ENCODE results near the gene DIP2A. TPM values are rescaled to one million over a fixed set of nuclear protein-coding genes. Genes with fewer than 3 reads are reported as not detected.

DIP2A gene
- total and polyA plus RNA-seq, 2 of the 13 experiments (the other 11 are each of a cell fraction or from before 2014, with no cell fraction given) = 18.5 to 37.6 TPM

DNA sequence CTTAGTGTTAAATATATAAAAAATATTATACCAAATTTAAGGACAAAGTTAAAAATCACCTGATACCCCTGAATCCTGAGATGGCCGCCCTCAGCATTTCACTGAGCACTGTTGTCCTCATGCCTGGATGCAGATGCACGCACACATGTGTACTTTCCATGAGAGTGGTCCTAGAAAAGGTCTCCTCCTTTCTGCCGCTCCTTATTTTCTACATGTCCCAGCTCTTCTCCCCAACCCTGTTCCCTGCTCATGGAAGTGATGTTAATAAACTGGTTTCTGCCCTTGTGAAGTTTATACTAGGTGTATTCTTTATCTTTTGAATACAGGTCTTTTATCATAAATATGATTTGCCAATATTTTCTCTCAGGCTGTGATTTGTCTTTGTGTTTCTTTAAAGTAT is 32.9 kb downstream of the DIP2A start (continued):
- TF ChIP-seq, protein P1, sequence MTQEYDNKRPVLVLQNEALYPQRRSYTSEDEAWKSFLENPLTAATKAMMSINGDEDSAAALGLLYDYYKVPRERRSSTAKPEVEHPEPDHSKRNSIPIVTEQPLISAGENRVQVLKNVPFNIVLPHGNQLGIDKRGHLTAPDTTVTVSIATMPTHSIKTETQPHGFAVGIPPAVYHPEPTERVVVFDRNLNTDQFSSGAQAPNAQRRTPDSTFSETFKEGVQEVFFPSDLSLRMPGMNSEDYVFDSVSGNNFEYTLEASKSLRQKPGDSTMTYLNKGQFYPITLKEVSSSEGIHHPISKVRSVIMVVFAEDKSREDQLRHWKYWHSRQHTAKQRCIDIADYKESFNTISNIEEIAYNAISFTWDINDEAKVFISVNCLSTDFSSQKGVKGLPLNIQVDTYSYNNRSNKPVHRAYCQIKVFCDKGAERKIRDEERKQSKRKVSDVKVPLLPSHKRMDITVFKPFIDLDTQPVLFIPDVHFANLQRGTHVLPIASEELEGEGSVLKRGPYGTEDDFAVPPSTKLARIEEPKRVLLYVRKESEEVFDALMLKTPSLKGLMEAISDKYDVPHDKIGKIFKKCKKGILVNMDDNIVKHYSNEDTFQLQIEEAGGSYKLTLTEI (CRISPR knock-in tag; conservative IDR thresholded peaks at IDR 0.05) = no peak
- no peak for TF ChIP-seq ZNF562 (CRISPR knock-in tag; IDR thresholded peaks at IDR 0.05; ENCODE audit: borderline replicate concordance)
- TF ChIP-seq TBP (CRISPR knock-in tag; IDR thresholded peaks at IDR 0.05) = no peak
- no peak for TF ChIP-seq NR2C2 (CRISPR knock-in tag; IDR thresholded peaks at IDR 0.05; ENCODE audit: borderline replicate concordance)
- TF ChIP-seq IRF2 (CRISPR knock-in tag; IDR thresholded peaks at IDR 0.05) = no peak
- TF ChIP-seq HNF4G (IDR thresholded peaks at IDR 0.05; ENCODE audit: borderline replicate concordance, low read depth, low read length) = no peak
- no peak for TF ChIP-seq HNF4G (CRISPR knock-in tag; IDR thresholded peaks at IDR 0.05; ENCODE audit: borderline replicate concordance, low read depth)

DNA sequence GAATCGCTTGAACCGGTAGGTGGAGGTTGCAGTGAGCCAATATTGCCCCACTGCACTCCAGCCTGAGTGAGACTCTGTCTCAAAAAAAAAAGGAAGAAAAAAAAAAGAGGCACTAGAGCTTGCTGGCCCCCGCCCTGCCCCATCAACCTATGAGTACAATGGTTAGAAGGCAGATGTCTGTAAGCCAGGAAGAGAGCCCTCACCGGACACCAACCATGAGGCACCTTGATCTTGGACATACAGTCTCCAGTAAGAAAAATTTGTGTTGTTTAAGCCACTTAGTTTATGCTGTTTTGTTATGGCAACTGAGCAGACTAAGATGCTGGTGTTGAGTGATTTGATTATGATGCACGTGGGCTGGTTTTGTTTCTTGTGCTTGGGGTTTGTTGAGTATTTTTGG is 34.2 kb downstream of the DIP2A start:
- H3K9ac ChIP-seq (ENCODE audit: insufficient read depth, low read depth, low read length) = no peak overlapping the region
- no TSS peak for BruUV-seq (replicated peaks)
- no peaks in the 10 kb centered on the region for H3K79me2 ChIP-seq (ENCODE audit: insufficient read depth, low read length)
- WGBS (ENCODE audit: low lambda C conversion rate) = 100% methylated on average over 5 of the region's 5 CpGs
- no peak overlapping the region for H3K4me2 ChIP-seq (ENCODE audit: low read depth, low read length)
- no peak overlapping the region for H3K27ac ChIP-seq (ENCODE audit: extremely low read length, insufficient read depth, low read length)
- H3K9me3 ChIP-seq (ENCODE audit: low read length) = no peaks in the 10 kb centered on the region
- POLR2A ChIA-PET = no interaction called here
- H4K20me1 ChIP-seq (ENCODE audit: insufficient read depth, low read length) = no peaks in the 10 kb centered on the region; the same call in 1 of the 2 replicates
- in situ Hi-C loops (cut with HindIII; ENCODE audit: extremely low pct_ligation_motif_present, low pct_unique_long_range_greater_than_20kb) = no loop called here
- H2AFZ ChIP-seq (ENCODE audit: low read length) = no peak overlapping the region
- no peak for DNase-seq (ENCODE audit: low spot score)
- intact Hi-C loops (cut with micrococcal nuclease; ENCODE audit: unreplicated experiment) = no loop called here
- no peak for FAIRE-seq
- H3K4me1 ChIP-seq (ENCODE audit: insufficient read depth, low read length) = no peaks in the 10 kb centered on the region
- H3K36me3 ChIP-seq (replicated peaks in 1 of 2; ENCODE audit: control insufficient read depth in 1 of 2, insufficient read depth in 2 of 2, low read length in 2 of 2) = peaks cover 9 to 28% of the 10 kb centered on the region in 2 experiments
- ATAC-seq = no peak
- no peaks in the 10 kb centered on the region for H3K27me3 ChIP-seq (ENCODE audit: control insufficient read depth in 1 of 2, insufficient read depth in 2 of 2, low read length in 2 of 2)
- CTCF ChIA-PET (ENCODE audit: low intra/inter-chr PET ratio, low total read pairs) = no interaction called here
- no peak overlapping the region for H3K4me3 ChIP-seq (replicated peaks in 1 of 3; ENCODE audit: insufficient read depth in 1 of 3, low read depth in 2 of 3, low read length in 3 of 3)
- TF ChIP-seq CBX5 (CRISPR knock-in tag; IDR thresholded peaks at IDR 0.05; ENCODE audit: borderline replicate concordance) = no peak
- TF ChIP-seq TBP (CRISPR knock-in tag; IDR thresholded peaks at IDR 0.05) = no peak
- no peak for TF ChIP-seq AGO1 (IDR thresholded peaks at IDR 0.05; ENCODE audit: low read depth, low read length, poor library complexity, severe bottlenecking)
- TF ChIP-seq, protein P2, sequence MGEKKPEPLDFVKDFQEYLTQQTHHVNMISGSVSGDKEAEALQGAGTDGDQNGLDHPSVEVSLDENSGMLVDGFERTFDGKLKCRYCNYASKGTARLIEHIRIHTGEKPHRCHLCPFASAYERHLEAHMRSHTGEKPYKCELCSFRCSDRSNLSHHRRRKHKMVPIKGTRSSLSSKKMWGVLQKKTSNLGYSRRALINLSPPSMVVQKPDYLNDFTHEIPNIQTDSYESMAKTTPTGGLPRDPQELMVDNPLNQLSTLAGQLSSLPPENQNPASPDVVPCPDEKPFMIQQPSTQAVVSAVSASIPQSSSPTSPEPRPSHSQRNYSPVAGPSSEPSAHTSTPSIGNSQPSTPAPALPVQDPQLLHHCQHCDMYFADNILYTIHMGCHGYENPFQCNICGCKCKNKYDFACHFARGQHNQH (CRISPR knock-in tag; IDR thresholded peaks at IDR 0.05) = no peak
- TF ChIP-seq ZSCAN21 (CRISPR knock-in tag; IDR thresholded peaks at IDR 0.05; ENCODE audit: borderline replicate concordance) = no peak
- TF ChIP-seq, protein P3, sequence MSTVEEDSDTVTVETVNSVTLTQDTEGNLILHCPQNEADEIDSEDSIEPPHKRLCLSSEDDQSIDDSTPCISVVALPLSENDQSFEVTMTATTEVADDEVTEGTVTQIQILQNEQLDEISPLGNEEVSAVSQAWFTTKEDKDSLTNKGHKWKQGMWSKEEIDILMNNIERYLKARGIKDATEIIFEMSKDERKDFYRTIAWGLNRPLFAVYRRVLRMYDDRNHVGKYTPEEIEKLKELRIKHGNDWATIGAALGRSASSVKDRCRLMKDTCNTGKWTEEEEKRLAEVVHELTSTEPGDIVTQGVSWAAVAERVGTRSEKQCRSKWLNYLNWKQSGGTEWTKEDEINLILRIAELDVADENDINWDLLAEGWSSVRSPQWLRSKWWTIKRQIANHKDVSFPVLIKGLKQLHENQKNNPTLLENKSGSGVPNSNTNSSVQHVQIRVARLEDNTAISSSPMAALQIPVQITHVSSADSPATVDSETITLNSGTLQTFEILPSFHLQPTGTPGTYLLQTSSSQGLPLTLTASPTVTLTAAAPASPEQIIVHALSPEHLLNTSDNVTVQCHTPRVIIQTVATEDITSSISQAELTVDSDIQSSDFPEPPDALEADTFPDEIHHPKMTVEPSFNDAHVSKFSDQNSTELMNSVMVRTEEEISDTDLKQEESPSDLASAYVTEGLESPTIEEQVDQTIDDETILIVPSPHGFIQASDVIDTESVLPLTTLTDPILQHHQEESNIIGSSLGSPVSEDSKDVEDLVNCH (CRISPR knock-in tag; IDR thresholded peaks at IDR 0.05) = no peak
- TF ChIP-seq ATRX (CRISPR knock-in tag; IDR thresholded peaks at IDR 0.05; ENCODE audit: borderline replicate concordance) = no peak
- no peak for TF ChIP-seq ZNF382 (CRISPR knock-in tag; IDR thresholded peaks at IDR 0.05; ENCODE audit: borderline replicate concordance)
- TF ChIP-seq ETV5 (CRISPR knock-in tag; IDR thresholded peaks at IDR 0.05; ENCODE audit: borderline replicate concordance) = no peak
- TF ChIP-seq GFI1 (CRISPR knock-in tag; IDR thresholded peaks at IDR 0.05; ENCODE audit: borderline replicate concordance) = no peak
- no peak for TF ChIP-seq ZNF564 (CRISPR knock-in tag; IDR thresholded peaks at IDR 0.05)
- no peak for TF ChIP-seq ZNF510 (CRISPR knock-in tag; IDR thresholded peaks at IDR 0.05; ENCODE audit: low read depth)

Measured in HepG2 (cell line).